DOHH2 (cell line): ENCODE results near the gene TBL1XR1.

ENCODE experiments used
- H3F3A ChIP-seq: fragments of 200-600 bp; sonication (generic), shearing (Covaris generic); 2 replicates; pipeline ENCODE4 v1.6.0; 2016; ENCODE audit warnings: antibody characterized with exemption, mild to moderate bottlenecking; ENCODE audit not compliant: control insufficient read depth, insufficient read depth
- H3K27ac ChIP-seq: fragments of 200-600 bp; sonication (generic); 2 replicates; pipeline ENCODE4 v1.5.1; 2014; ENCODE audit warnings: low read depth, mild to moderate bottlenecking, low read length, moderate library complexity
- H3K27me3 ChIP-seq: fragments of 200-600 bp; sonication (generic); 2 replicates; pipeline ENCODE4 v1.6.1; 2014; ENCODE audit warnings: mild to moderate bottlenecking, low read length, mixed read lengths; ENCODE audit not compliant: control insufficient read depth
- H3K36me3 ChIP-seq: fragments of 200-600 bp; sonication (generic); 2 replicates; pipeline ENCODE4 v1.6.1; 2014; ENCODE audit warnings: mild to moderate bottlenecking, low read length, moderate library complexity, mixed read lengths; ENCODE audit not compliant: control insufficient read depth
- H3K4me1 ChIP-seq: fragments of 200-600 bp; sonication (generic); 2 replicates; pipeline ENCODE4 v1.6.1; 2014; ENCODE audit warnings: mild to moderate bottlenecking, low read length, mixed read lengths; ENCODE audit not compliant: control insufficient read depth
- H3K4me2 ChIP-seq: fragments of 200-600 bp; sonication (generic); 2 replicates; pipeline ENCODE4 v1.6.0; 2014; ENCODE audit warnings: mild to moderate bottlenecking, low read length, moderate library complexity
- H3K4me3 ChIP-seq: fragments of 200-600 bp; sonication (generic); 2 replicates; pipeline ENCODE4 v1.5.1; 2014; ENCODE audit warnings: mild to moderate bottlenecking, low read length, mixed read lengths
- H3K79me2 ChIP-seq: fragments of 200-600 bp; sonication (generic); 2 replicates; pipeline ENCODE4 v1.6.1; 2014; ENCODE audit warnings: mild to moderate bottlenecking, low read length, mixed read lengths; ENCODE audit not compliant: control insufficient read depth
- H3K9me2 ChIP-seq: fragments of 200-600 bp; sonication (generic); replicated peaks from 2 replicates; pipeline ENCODE4 v1.6.1; 2014; ENCODE audit warnings: mild to moderate bottlenecking, low read length, mixed read lengths; ENCODE audit not compliant: control insufficient read depth
- H3K9me3 ChIP-seq: fragments of 200-600 bp; sonication (generic); 2 replicates; pipeline ENCODE4 v1.6.1; 2014; ENCODE audit warnings: antibody characterized with exemption, low read length, mixed read lengths; ENCODE audit not compliant: control insufficient read depth, insufficient read depth
- H4K20me1 ChIP-seq: fragments of 200-600 bp; sonication (generic); 2 replicates; pipeline ENCODE4 v1.6.0; 2014; ENCODE audit warnings: low read depth, mild to moderate bottlenecking, antibody characterized with exemption, low read length, moderate library complexity; ENCODE audit not compliant: control insufficient read depth, insufficient read depth
- CTCF ChIP-seq: fragments of 200-600 bp; sonication (generic); IDR thresholded peaks from one replicate; pipeline ENCODE4 v1.5.1; 2014; ENCODE audit warnings: antibody characterized with exemption, mild to moderate bottlenecking, low read depth, low read length; ENCODE audit not compliant: poor library complexity, severe bottlenecking
- EZH2phosphoT487 ChIP-seq: fragments of 200-600 bp; sonication (generic); IDR thresholded peaks from 2 replicates; pipeline ENCODE4 v1.6.1; 2017; ENCODE audit warnings: borderline replicate concordance, mild to moderate bottlenecking, antibody characterized with exemption, low read length, moderate library complexity, mixed read lengths

Gene TBL1XR1

GRCh38 chr3:177108648-177109047 lies 88.6 kb downstream of the TBL1XR1 start:
- peaks cover 99% of the 10 kb centered on the region for H3K79me2 ChIP-seq
- H3K4me3 ChIP-seq = no peak overlapping the region
- H3K27me3 ChIP-seq = no peaks in the 10 kb centered on the region
- H3K9me2 ChIP-seq = no peaks in the 10 kb centered on the region
- peaks cover 15% of the 10 kb centered on the region; the same call in 1 of the 2 replicates for H3F3A ChIP-seq
- no peak overlapping the region for H3K27ac ChIP-seq
- no peaks in the 10 kb centered on the region for H3K9me3 ChIP-seq
- H3K4me2 ChIP-seq = no peak overlapping the region
- H3K36me3 ChIP-seq = peaks cover 23% of the 10 kb centered on the region
- H4K20me1 ChIP-seq = peaks cover 27% of the 10 kb centered on the region
- TF ChIP-seq EZH2phosphoT487 = no peak
- no peak for TF ChIP-seq CTCF
- peaks cover 78% of the 10 kb centered on the region for H3K4me1 ChIP-seq

DNA sequence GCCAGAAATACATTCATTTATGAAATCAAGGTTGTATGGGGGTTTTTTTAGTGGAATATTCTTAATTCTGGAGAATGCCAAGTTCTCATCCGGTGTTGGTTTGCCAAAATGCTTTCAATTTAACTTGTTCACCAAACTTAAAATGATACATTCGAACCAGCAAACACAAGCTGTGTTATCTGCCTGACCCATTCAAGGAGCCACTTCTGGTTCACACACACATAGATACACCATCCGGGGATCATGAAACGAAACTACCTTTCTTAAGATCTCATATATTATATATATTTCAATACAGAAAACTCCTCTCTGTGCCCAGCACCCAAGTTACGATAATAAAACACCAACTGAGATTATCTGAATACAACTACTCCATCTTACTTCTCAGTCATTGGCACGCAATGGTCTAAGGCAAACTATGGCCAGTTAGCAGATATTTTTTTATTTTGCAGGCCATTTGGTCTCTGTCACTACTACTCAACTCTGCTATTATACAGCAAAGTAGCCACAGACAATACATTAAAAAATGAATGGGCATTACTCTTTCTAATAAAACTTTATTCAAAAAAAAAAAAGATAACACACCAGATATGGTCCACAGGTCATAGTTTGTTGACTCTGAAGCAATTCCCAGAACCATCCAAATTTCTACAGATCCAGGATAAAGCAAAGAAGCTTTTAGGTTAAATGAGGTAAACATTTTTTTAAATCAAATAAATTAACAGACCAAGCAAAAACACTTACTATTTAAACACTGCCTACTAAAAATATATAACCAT lies 89.6 kb downstream of the TBL1XR1 start:
- TF ChIP-seq EZH2phosphoT487 (no peak), CTCF (no peak)
- H3F3A ChIP-seq = peaks cover 15% of the 10 kb centered on the region; the same call in 1 of the 2 replicates
- H3K36me3 ChIP-seq = peaks cover 19% of the 10 kb centered on the region
- no peaks in the 10 kb centered on the region for H3K27me3 ChIP-seq
- no peaks in the 10 kb centered on the region for H3K9me3 ChIP-seq
- peaks cover 19% of the 10 kb centered on the region for H4K20me1 ChIP-seq
- no peak overlapping the region for H3K4me3 ChIP-seq
- H3K4me1 ChIP-seq = peaks cover 68% of the 10 kb centered on the region
- peaks cover 99% of the 10 kb centered on the region for H3K79me2 ChIP-seq
- H3K27ac ChIP-seq = no peak overlapping the region
- H3K9me2 ChIP-seq = no peaks in the 10 kb centered on the region
- H3K4me2 ChIP-seq = no peak overlapping the region; the same call in 1 of the 2 replicates

DNA sequence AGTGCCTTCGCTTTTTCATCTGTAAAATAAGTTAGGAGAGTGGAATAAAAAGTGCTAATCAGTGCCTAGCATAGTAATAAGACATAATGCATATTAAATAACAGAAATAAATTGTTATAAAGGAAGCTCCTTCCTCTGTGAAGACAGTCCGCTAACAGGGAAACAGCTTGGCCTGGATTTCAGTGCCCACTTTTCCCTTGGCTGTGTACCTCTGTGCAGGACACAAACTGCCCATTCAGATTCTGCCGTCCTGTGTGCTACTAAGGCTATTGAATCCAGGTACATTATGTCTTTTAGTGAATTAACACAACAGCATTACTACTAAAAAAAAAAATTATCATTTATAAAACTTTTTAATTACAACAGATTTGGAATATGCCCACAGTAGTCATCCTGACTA lies 90.7 kb downstream of the TBL1XR1 start:
- no peaks in the 10 kb centered on the region for H3K27me3 ChIP-seq
- H3K9me3 ChIP-seq = no peaks in the 10 kb centered on the region
- H3K79me2 ChIP-seq = peaks cover 100% of the 10 kb centered on the region
- peak overlapping the region; percentile 33 for H3K4me2 ChIP-seq
- H3K4me1 ChIP-seq = peaks cover 59% of the 10 kb centered on the region
- peaks cover 19% of the 10 kb centered on the region for H3K36me3 ChIP-seq
- H4K20me1 ChIP-seq = peaks cover 14% of the 10 kb centered on the region
- no peaks in the 10 kb centered on the region for H3K9me2 ChIP-seq
- no peak overlapping the region for H3K27ac ChIP-seq
- no peak overlapping the region for H3K4me3 ChIP-seq
- peaks cover 15% of the 10 kb centered on the region; the same call in 1 of the 2 replicates for H3F3A ChIP-seq
- TF ChIP-seq EZH2phosphoT487 = no peak
- TF ChIP-seq CTCF = no peak
